Measurements from ENCODE around the gene NTS. TPM values are rescaled to one million over a fixed set of nuclear protein-coding genes. Genes with fewer than 3 reads are reported as not detected.

Gene NTS, protein sequence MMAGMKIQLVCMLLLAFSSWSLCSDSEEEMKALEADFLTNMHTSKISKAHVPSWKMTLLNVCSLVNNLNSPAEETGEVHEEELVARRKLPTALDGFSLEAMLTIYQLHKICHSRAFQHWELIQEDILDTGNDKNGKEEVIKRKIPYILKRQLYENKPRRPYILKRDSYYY
- not detected in 2 replicates for total RNA-seq

GRCh38 chr12:85874031-85874461 lies at the start of gene NTS:
TSS of gene NTS (plus strand) at chr12:85874295. CDS start at chr12:85874404, 109 bp downstream.

GRCh38 chr12:85836197-85837090 lies 37.7 kb upstream of the NTS start, which contains the start of gene RASSF9:
TSS of gene RASSF9 (minus strand) at chr12:85836409. CDS start at chr12:85836201, 208 bp downstream.

Other genes starting within 250 kb of the NTS start
- 3.5 and 4.7 TPM in 2 replicates for gene RASSF9, start 37.9 kb upstream of the NTS start, total RNA-seq